PC-3 (cell line): ENCODE measurements around the gene HNRNPU. TPM values are rescaled to one million over a fixed set of nuclear protein-coding genes. Genes with fewer than 3 reads are reported as not detected.

ENCODE experiments used
- ATAC-seq: fragments of 200-7000 bp; cut with Tn5 transposase; 2 replicates; pipeline ENCODE4 v1.9.1; 2020; ENCODE audit warnings: mild to moderate bottlenecking, moderate library complexity
- BruUV-seq: library from RNA; stranded (reverse); fragments of 400-500 nt; replicated peaks from 2 replicates; lab custom pipeline; 2021; lab: Mats Ljungman, UMichigan
- CTCF ChIA-PET: fragments of 300-600 bp; sonication (Branson Sonifier 250); formaldehyde crosslinking; loops from one replicate; lab custom pipeline; 2022; ENCODE audit warnings: antibody characterized with exemption; lab: Charles Lee
- POLR2A ChIA-PET: fragments of 300-600 bp; sonication (Branson Sonifier 250); formaldehyde crosslinking; loops from one replicate; lab custom pipeline; 2022; ENCODE audit warnings: antibody characterized with exemption; ENCODE audit not compliant: unreplicated experiment; lab: Charles Lee
- DNase-seq: peaks from one replicate; pipeline ENCODE4 v3.0.0-alpha.2; 2015
- H2AFZ ChIP-seq: fragments of 300-600 bp; sonication (generic); 2 replicates; pipeline ENCODE4 v1.6.0; 2016; ENCODE audit warnings: antibody characterized with exemption, low read length
- H3F3A ChIP-seq: fragments of 300-600 bp; sonication (generic); one replicate; pipeline ENCODE4 v1.6.0; 2017; ENCODE audit warnings: antibody characterized with exemption, low read length, control low read depth, mild to moderate bottlenecking; ENCODE audit not compliant: unreplicated experiment
- H3K27ac ChIP-seq: fragments of 300-600 bp; sonication (generic); 2 replicates; pipeline ENCODE4 v1.5.1; 2016; ENCODE audit warnings: mild to moderate bottlenecking, low read length
- H3K27me3 ChIP-seq: fragments of 300-600 bp; sonication (generic); 2 replicates; pipeline ENCODE4 v1.6.1; 2016; ENCODE audit warnings: low read length, mixed read lengths
- H3K36me3 ChIP-seq: fragments of 300-600 bp; sonication (generic); 2 replicates; pipeline ENCODE4 v1.6.1; 2016; ENCODE audit warnings: low read depth, mixed run types, low read length, mixed read lengths
- H3K4me1 ChIP-seq: fragments of 300-600 bp; sonication (generic); 2 replicates; pipeline ENCODE4 v1.5.1; 2016; ENCODE audit warnings: low read length; ENCODE audit not compliant: insufficient read depth
- H3K4me2 ChIP-seq: fragments of 300-600 bp; sonication (generic); 2 replicates; pipeline ENCODE4 v1.6.0; 2016; ENCODE audit warnings: low read length
- H3K4me3 ChIP-seq: fragments of 300-600 bp; sonication (generic); 2 replicates; pipeline ENCODE4 v1.5.1; 2016; ENCODE audit warnings: mild to moderate bottlenecking, low read length, mixed read lengths
- H3K79me2 ChIP-seq: fragments of 300-600 bp; sonication (generic); 2 replicates; pipeline ENCODE4 v1.6.1; 2017; ENCODE audit warnings: low read length, mixed read lengths
- H3K9ac ChIP-seq: fragments of 300-600 bp; sonication (generic); 2 replicates; pipeline ENCODE4 v1.6.0; 2016; ENCODE audit warnings: mild to moderate bottlenecking, low read length
- H3K9me2 ChIP-seq: fragments of 300-600 bp; sonication (generic); replicated peaks from 2 replicates; pipeline ENCODE4 v1.6.1; 2016; ENCODE audit warnings: mixed run types, low read length, mixed read lengths
- H3K9me3 ChIP-seq: fragments of 300-600 bp; sonication (generic); 2 replicates; pipeline ENCODE4 v1.6.1; 2016; ENCODE audit warnings: low read length, mixed read lengths
- H4K20me1 ChIP-seq: fragments of 300-600 bp; sonication (generic); 2 replicates; pipeline ENCODE4 v1.6.1; 2016; ENCODE audit warnings: low read length, mixed read lengths
- EZH2 ChIP-seq: fragments of 300-600 bp; sonication (generic); IDR thresholded peaks from one replicate; pipeline ENCODE4 v1.6.1; 2017; ENCODE audit warnings: antibody characterized with exemption, mild to moderate bottlenecking, low read length; ENCODE audit not compliant: unreplicated experiment
- EZH2phosphoT487 ChIP-seq: fragments of 300-600 bp; sonication (generic); IDR thresholded peaks from 2 replicates; pipeline ENCODE4 v1.6.1; 2018; ENCODE audit warnings: mild to moderate bottlenecking, antibody characterized with exemption, low read length, borderline replicate concordance
- intact Hi-C: fragments of 100-400 bp; cut with micrococcal nuclease; formaldehyde crosslinking; loops from 2 replicates; pipeline ENCODE4 v1.9.0; 2023
- total RNA-seq: library from RNA; depleted of rRNA; stranded (reverse); fragments of >200 nt; gene quantifications from 2 replicates; pipeline ENCODE4 v1.2.3, GENCODE V29; 2014
- TF ChIP-seq, protein P1 (sequence below): fragments of 300-600 bp; sonication (generic); conservative IDR thresholded peaks from 2 replicates; pipeline ENCODE4 v1.5.1; 2017; ENCODE audit warnings: antibody characterized with exemption, low read depth, mild to moderate bottlenecking, low read length

HNRNPU gene
- total RNA-seq, 1 experiment from 2014 or later: 431 TPM

DNA sequence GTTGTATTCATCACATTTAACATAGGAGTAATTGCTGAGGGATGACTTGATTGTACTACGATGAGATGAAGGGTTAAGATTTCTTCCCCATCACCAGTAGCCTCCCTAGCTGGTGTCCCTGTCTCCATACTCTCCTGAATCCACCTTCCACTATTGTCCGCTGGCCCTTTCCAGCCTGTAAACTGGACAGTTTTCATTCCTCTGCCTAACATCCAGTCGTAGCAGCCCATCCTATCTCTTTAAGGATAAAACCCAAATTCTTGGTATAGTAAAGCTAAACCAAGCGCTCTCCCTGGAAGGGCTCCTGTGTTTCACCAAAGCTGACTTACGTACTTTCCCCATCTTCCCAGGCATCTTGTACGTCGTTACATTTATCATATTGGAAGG is 28.2 kb downstream of the HNRNPU start:
- BruUV-seq: TSS peak; percentile 62
- H3K79me2 ChIP-seq: peaks cover 56% of the 10 kb centered on the region
- DNase-seq (peak; percentile 50), ATAC-seq (peak; percentile 13)
- peaks cover 25% of the 10 kb centered on the region for H3K36me3 ChIP-seq
- H3K9me2 ChIP-seq: no peaks in the 10 kb centered on the region
- no peaks in the 10 kb centered on the region for H3K9me3 ChIP-seq
- peak overlapping the region; percentile 98 for H3K9ac ChIP-seq
- H3K27ac ChIP-seq: peak overlapping the region; percentile 91
- no peaks in the 10 kb centered on the region for H3K27me3 ChIP-seq
- TF ChIP-seq EZH2phosphoT487 (no peak), EZH2 (no peak)
- TF ChIP-seq, protein P1, sequence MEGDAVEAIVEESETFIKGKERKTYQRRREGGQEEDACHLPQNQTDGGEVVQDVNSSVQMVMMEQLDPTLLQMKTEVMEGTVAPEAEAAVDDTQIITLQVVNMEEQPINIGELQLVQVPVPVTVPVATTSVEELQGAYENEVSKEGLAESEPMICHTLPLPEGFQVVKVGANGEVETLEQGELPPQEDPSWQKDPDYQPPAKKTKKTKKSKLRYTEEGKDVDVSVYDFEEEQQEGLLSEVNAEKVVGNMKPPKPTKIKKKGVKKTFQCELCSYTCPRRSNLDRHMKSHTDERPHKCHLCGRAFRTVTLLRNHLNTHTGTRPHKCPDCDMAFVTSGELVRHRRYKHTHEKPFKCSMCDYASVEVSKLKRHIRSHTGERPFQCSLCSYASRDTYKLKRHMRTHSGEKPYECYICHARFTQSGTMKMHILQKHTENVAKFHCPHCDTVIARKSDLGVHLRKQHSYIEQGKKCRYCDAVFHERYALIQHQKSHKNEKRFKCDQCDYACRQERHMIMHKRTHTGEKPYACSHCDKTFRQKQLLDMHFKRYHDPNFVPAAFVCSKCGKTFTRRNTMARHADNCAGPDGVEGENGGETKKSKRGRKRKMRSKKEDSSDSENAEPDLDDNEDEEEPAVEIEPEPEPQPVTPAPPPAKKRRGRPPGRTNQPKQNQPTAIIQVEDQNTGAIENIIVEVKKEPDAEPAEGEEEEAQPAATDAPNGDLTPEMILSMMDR: no peak
- peak overlapping the region; percentile 63 for H2AFZ ChIP-seq
- POLR2A ChIA-PET: interaction anchor here (0.5 to 0.8 kb wide), 5 partner anchors 17 to 331 kb away, joined by 3 to 10 read pairs (median 4); partner anchors contain the start of gene HNRNPU
- H3F3A ChIP-seq: peaks cover 12% of the 10 kb centered on the region
- H3K4me1 ChIP-seq: peaks cover 47% of the 10 kb centered on the region
- peak overlapping the region; percentile 94 for H3K4me3 ChIP-seq
- CTCF ChIA-PET: no interaction called here
- intact Hi-C loops: loop anchor here (1.0 kb wide), 1 partner anchor 206 kb away; no protein-coding TSS in a partner anchor
- H4K20me1 ChIP-seq: peaks cover 11% of the 10 kb centered on the region
- peak overlapping the region; percentile 87 for H3K4me2 ChIP-seq

DNA sequence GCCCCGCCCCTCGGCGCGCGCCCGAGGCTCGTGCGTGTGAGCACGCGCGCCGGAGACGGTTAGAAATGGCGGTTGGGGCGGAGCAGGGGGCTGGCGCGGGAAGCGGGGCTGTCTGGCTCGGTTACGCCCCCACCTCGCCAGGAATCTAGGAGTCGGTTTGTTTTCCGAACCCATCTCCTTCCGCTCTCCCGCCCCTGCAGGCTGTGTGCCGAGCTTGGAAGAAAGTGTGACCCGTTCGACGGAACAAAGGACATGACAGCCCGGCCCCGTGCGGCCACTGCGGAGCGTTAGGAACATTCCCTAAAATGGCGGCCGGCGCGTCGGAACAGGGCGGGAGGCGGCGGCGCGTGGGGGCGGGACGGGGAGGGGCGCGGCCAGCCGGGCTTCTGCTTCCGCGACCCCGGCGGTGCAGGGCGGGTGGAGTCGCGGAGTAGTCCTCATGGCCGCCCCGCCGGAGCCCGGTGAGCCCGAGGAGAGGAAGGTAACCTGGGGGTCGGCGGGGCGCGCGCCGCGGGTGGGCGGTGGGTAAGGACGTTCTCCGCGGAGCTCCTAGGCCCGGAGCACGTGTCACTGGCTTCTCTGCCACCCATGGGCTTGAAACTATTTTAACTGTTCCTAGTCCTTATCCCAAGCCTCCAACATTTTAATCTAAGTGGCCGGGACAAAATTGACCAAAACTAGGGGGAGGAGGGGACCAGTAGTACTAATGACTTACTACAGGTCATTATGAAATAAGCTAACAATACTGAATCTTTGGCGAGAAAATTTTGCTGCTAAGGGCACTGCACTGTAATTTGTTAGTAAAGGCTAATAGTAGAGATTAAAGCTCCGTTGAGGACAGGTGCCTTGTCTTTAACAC is 28.8 kb downstream of the HNRNPU start, which contains the start of gene COX20:
Gene COX20, plus strand, starts transcription at position 383 of the 859 bp plus-strand sequence. Its CDS starts 57 bp downstream, at position 440.
- intact Hi-C loops: loop anchor here (1.0 to 2.0 kb wide), 3 partner anchors 29 to 207 kb away; partner anchors contain the start of genes DESI2 and HNRNPU
- H3K27ac ChIP-seq: peak within 1 kb of the TSS; percentile 91
- peak within 1 kb of the TSS; percentile 87 for H3K4me2 ChIP-seq
- H3K9ac ChIP-seq: peak within 1 kb of the TSS; percentile 98
- peaks cover 19% of the 10 kb centered on the region for H3K36me3 ChIP-seq
- H3K9me3 ChIP-seq: no peaks in the 10 kb centered on the region
- POLR2A ChIA-PET: interaction anchor here (0.5 to 0.8 kb wide), 8 partner anchors 27 to 332 kb away, joined by 3 to 10 read pairs (median 4); partner anchors contain the start of gene HNRNPU
- TF ChIP-seq EZH2 (no peak), EZH2phosphoT487 (no peak)
- TF ChIP-seq, protein P1: no peak
- peak; percentile 95 for DNase-seq
- CTCF ChIA-PET: no interaction called here
- H3K27me3 ChIP-seq: no peaks in the 10 kb centered on the region
- H3K4me3 ChIP-seq: peak within 1 kb of the TSS; percentile 94
- peaks cover 12% of the 10 kb centered on the region for H3F3A ChIP-seq
- peak; percentile 59 for ATAC-seq
- no peaks in the 10 kb centered on the region for H3K9me2 ChIP-seq
- H2AFZ ChIP-seq: peak within 1 kb of the TSS; percentile 63
- H4K20me1 ChIP-seq: peaks cover 5% of the 10 kb centered on the region
- BruUV-seq: no TSS peak
- H3K79me2 ChIP-seq: peaks cover 50% of the 10 kb centered on the region
- peaks cover 47% of the 10 kb centered on the region for H3K4me1 ChIP-seq
